GM21447 (cell line): ENCODE results near the gene MCM5.
"Not testable (repeated sequence)": the region's sequence is repeated elsewhere in the genome, so short reads cannot be mapped to it uniquely, and the experiment has no call there.

Experiments used
- ATAC-seq: cut with Tn5 transposase; IDR thresholded peaks from one replicate; pipeline ENCODE4 v1.9.1; 2021; ENCODE audit not compliant: unreplicated experiment

The MCM5 gene

DNA sequence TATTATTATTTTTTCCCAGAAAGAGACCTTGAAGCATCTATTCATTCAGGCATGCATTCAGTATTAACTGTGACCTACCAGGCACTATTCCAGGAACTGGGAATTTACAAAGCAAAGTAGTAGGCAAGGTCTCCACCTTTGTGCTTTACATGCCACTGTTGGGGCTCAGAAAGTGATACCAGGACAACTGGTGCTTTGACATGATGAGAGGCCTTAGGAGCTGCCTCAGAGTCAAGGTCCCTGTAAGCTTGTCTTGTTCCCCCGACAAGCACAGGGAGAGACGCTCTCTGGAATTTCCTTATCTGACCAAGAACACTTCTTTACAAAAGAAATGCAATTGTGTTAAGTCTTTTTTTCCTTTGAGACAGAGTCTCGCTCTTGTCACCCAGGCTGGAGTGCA is 21.3 kb upstream of the MCM5 start:
- no peak for ATAC-seq

DNA sequence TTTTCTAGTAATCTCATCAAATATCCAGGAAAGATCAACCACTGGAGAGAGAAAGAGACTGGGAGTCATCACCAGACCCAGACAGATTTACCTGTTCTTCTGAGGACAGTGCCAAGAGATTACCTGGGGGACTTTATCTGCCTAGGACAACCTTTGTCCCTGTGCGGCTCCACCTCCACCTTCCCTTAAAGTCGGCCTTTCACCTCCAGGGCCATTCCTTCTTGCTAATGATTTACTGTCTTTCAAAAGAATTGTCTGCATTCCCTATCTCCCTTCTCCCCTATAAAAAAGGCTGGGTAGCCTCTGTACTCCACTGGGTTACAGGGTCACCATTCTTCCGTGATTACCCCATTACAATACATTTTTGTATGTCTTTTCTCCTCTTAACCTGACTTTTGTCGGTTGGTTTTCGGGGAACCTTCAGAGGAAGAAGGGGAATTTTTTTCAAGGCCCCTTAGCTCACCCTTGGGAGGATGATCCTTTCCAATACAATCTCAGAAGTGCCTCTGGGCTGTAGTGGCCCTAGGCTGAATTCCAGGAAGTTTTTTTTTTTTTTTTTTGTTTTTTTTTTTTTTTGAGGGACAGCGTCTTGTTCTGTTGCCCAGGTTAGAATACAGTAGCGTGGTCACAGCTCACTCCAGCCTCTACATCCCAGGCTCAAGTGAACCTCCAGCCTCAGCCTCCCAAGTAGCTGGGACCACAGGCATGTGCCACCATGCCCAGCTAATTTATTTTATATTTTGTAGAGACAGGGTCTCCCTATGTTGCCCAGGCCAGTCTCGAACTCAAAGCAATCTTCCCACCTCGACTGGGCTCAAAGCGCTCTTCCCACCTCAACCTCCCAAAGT is 20.6 kb upstream of the MCM5 start:
- no peak for ATAC-seq

DNA sequence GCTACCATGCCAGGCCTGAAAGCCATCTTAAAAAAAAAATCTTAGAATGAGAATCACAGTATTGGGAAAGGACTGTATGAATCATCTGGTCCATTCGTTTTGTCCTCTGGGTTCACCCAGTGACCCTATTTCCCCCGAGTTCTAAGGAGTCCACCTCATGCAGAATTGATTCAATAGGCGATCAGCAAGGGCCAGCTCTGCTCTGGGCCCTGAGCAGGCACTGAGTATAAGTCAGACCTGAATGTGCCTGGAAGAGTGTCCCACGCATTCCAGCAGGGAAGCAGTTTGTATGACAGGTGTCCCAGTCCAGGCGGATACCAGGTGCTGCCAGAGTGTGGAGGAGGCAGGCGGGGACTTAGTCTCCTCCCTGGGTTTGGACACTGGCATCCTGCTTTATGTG is 19.9 kb upstream of the MCM5 start:
- no peak for ATAC-seq

DNA sequence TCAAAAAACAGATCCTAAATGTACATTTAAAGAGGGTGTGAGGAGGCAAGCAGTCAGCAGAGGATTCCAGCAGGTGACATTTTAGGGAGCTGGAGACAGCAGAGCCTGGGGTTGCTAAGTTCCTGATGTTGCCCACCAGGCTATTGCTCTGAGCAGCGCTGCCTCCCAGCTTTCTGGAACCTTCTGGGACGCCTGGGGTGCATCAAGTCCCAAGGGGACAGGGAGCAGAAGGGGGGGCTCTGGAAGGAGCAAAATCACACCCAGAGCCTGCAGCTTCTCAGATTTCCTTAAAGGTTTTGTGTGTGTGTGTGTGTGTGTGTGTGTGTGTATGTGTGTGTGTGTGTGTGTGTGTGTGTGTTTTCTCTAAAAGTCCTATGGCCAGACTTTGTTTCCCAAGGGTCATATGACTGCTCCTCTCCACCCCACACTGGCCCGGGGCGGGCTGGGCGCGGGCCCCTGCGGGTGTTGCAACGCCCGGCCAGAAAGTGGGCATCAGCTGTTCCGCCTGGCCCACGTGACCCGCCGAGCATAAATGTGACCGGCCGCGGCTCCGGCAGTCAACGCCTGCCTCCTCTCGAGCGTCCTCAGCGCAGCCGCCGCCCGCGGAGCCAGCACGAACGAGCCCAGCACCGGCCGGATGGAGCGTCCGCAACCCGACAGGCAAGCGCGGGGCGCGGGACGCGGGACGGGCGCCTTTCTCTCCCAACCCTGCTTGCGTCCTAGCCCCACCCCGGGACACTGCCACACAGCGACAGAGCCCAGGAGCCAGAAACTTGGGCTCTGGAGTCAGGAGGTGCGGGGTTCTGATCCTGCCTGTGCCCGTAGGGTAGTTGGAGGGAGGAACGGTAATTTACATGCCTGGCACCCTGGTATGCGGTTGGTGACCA is 19.2 kb upstream of the MCM5 start, which contains the start of gene HMOX1:
Gene HMOX1, plus strand, starts transcription at position 560 of the 887 bp plus-strand sequence. Its CDS starts 78 bp downstream, at position 638.
- peak; percentile 40 for ATAC-seq

DNA sequence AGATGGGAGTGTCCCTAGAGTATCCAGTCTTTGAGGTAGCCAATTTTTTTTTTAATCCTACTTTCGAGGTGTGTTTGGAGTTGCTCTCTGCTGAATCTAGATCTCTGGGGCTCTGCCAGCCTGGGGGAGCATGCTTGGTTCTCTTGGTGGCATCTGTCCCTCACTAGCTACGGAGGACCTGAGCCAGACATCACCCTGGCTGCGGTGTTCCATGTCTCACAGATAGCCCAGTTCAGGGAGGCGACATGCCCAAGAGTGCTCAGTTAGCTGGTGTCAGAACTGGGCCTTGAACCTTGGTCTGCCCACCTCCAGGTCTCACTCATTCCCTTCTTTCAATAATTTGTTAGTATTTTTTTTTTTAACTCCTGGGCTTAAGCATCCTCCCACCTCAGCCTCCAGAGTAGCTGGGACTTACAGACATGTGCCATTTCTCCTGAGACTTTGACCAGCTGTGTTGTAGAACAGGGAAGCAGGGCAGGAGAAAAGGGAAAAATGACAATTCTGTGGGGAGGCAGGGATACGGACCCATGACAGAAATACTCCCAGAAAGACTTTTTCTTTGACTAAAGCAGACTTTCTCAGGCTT is 18.4 kb upstream of the MCM5 start:
- no peak for ATAC-seq

DNA sequence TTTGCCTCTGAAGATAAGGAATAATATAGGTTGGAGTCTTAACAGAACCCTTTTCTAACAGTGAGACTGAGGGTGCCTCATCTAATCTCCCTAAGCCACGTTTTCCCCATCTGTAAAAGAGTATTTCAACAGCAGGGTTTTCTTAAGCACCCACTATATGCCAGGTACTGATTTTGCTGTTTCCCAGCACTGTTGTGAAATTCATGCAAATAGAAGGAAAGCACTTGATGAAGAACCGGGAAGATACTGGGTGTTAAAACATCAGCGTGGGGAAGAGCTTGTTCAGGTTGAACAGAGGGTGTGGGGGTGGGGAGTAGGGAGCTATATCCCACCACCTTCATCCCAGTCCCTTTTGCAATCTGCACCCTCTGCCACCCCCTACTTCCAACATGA is 16.3 kb upstream of the MCM5 start:
- no peak for ATAC-seq

DNA sequence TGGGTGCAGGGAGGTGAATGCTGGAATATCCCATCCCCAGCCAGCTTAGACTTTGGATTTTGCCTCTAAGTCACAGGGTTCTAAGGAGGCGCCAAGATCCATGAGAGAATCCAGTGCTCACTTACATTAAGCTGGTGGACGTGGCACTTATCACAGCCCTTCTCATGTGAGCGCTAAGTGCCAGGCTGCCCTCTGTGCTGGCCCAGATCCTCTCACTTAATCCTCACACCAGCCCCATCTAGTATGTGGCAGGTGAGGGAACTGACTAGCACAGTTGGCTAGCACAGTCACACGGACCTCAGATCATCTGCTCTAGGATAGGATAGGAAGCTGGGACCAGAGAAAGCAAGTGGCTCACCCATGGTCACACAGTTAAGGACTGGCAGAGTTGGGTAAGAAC is 15.4 kb upstream of the MCM5 start:
- ATAC-seq: no peak

DNA sequence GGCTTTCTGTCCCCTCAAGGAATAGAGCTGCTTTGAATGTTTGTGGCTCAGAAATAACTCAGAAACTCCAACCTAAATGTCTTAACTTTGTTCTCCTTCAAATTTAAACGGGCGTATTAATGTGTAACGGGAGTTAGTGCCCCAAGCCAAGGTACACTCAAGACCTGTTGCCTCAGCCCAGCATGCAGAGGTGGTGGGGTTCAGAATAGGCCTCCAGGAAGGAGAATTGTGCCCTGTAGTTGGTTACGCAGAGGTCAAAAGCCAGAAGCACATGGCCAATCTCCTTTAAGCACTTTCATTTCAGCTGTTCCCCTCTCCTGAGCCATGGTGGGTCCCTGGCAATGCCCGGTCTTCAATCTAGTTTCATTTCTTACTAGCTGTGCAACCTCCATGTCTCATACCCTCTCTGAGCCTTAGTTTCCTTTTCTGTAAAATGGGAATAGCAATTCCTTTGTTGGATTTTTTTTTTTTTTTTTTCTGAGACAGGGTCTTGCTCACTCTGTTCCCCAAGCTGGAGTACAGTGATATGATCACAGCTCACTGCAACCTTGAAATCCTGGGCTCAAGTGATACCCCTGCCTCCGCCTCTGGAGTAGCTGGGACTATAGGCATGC is 14.9 kb upstream of the MCM5 start:
- ATAC-seq: no peak

DNA sequence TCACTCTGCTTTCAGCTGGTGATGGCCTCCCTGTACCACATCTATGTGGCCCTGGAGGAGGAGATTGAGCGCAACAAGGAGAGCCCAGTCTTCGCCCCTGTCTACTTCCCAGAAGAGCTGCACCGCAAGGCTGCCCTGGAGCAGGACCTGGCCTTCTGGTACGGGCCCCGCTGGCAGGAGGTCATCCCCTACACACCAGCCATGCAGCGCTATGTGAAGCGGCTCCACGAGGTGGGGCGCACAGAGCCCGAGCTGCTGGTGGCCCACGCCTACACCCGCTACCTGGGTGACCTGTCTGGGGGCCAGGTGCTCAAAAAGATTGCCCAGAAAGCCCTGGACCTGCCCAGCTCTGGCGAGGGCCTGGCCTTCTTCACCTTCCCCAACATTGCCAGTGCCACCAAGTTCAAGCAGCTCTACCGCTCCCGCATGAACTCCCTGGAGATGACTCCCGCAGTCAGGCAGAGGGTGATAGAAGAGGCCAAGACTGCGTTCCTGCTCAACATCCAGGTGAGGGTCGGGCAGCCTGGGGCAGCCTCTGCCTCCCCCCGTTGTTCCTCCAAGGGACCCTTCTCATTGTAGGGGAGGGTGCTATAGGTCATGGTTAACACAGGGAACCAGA is 13.2 kb upstream of the MCM5 start:
- ATAC-seq: no peak

DNA sequence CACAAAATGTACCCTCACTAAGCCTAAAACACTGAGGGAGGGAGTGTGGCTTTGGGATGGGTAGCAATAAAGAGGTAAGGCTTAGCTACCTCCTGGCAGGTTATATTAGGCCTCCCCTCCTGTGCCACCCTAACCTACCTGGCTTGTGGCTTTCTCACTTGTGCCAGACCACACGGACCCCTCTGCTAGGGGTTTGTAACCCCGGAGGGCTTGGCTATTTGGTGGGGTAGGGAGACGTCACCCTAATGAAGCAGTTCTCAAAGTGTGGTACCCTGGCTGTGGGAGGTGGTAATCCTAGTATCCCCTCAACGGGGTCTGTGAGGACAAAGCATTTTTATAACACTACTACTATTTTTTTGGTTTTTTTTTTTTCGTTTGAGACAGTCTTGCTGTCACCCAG is 9.0 kb upstream of the MCM5 start:
- no peak for ATAC-seq

DNA sequence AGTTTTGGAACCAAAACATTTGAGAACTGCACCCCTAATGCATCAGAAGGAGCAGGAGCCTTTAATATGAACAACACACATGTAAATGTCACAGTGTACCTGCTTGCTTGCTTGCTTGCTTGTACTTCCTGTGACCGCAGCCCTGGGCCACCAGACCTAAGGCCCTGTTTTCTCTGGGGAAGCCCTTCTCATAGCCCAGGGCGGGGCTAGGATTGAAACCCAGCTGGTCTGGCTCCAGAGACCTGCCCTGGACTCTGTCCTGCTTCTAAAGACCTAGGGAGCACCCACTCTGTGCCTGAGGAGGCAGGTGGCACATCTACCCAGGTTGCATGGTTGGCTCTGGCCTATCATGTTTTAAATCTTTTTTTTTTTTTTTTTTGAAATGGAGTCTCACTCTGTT is 7.6 kb upstream of the MCM5 start:
- no peak for ATAC-seq

DNA sequence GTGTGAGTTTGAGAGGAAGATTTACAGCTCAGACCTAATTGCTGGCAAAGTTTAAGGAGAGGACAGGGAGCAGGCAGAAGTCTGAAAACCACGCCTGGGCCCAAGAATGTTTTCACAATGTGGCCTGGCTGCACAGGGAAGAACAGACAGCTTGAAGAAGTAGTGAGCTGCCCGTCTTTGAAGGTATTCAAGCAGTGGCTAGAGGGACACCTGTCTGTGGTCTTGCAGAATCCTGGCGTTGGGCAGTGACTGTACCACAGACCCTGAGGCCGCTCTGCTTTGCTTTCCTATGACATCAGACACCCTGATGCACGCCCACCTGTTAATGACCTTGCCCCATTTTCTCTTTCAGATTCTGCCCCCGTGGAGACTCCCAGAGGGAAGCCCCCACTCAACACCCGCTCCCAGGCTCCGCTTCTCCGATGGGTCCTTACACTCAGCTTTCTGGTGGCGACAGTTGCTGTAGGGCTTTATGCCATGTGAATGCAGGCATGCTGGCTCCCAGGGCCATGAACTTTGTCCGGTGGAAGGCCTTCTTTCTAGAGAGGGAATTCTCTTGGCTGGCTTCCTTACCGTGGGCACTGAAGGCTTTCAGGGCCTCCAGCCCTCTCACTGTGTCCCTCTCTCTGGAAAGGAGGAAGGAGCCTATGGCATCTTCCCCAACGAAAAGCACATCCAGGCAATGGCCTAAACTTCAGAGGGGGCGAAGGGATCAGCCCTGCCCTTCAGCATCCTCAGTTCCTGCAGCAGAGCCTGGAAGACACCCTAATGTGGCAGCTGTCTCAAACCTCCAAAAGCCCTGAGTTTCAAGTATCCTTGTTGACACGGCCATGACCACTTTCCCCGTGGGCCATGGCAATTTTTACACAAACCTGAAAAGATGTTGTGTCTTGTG is 6.6 kb upstream of the MCM5 start:
- no peak for ATAC-seq

DNA sequence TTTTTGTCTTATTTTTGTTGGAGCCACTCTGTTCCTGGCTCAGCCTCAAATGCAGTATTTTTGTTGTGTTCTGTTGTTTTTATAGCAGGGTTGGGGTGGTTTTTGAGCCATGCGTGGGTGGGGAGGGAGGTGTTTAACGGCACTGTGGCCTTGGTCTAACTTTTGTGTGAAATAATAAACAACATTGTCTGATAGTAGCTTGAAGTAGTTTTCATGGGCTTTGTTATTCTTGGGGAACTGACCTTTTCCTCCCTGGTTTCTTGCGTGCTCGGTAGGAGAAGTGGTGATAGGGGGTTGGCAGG is 6.0 kb upstream of the MCM5 start:
- no peak for ATAC-seq

DNA sequence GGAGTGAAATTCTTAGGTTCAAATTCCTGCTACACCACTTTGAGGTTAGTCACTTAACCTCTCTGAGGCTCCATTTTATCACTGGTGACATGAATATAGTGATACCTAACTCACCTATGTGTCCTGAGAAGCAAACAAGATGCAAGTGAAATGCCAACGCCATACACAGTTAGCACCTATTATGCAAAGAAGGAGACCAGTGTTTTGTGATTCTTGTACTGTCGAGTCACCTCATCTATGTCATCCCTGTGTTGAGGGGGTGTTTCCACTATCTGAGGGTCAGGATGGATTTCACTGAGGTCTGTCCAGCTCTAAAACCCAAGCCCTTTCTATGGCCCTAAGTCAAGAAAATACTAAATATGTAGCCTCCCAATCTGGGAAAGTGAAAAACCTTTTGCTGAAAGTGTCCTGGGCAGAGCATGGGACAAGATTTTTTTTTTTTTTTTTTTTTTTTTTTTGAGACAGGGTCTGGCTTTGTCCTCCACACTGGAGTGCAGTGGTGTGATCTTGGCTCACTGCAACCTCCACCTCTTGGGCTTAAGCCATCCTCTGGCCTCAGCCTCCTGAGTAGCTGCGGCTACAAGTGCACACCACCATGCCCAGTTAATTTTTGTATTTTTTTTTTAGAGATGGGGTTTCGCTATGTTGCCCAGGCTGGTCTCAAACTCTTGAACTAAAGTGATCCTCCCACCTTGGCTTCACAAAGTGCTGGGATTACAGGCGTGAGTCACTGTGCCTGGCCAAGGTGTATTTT is 5.0 kb upstream of the MCM5 start:
- no peak for ATAC-seq

DNA sequence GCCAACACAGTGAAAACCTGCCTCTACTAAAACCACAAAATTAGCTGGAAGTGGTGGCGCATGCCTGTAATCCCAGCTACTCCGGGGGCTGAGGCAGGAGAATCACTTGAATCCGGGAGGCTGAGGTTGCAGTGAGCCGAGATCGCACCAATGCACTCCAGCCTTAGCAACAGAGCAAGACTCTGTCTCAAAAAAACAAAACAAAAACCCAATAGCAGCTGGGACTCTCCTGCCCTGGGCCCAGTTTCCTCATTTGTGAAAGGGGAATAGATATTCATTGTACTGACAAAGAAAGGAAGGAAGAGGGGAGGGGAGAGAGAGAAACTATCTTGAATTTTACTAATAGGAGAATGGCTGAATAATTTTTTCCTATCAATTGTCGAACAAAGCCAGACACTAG is 3.3 kb upstream of the MCM5 start:
- ATAC-seq: not testable (repeated sequence)

DNA sequence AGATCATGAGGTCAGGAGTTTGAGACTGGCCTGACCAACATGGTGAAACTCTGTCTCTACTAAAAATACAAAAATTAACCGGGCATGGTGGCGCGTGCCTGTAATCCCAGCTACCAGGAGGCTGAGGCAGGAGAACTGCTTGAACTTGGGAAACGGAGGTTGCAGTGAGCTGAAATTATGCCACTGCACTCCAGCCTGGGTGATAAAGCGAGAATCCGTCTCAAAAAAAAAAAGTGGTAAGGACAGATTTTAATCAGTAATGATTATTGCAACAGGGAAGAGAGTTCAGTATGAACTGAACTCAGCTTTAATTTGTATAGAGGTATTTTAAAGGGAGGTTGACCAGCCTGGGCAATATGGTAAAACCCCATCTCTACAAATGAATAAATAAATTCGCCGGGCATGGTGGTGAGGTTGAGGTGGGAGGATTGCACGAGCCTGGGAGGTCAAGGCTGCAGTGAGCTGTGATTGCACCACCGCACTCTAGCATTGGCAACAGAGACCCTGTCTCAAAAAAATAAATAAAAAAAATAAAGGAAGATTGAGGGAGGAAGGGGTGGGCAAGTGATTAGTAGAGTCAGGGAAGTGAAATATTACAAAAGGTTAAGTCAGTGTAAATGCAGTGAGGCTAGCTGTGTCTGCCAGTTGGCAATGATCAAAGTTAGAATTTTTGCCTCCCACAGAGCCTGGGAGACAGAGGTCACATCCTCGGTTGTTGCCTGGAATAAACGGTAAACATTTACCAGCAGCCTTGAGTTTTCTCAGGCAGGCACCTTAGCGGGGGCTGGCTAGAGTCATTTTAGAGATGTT is 2.6 kb upstream of the MCM5 start:
- no peak for ATAC-seq

DNA sequence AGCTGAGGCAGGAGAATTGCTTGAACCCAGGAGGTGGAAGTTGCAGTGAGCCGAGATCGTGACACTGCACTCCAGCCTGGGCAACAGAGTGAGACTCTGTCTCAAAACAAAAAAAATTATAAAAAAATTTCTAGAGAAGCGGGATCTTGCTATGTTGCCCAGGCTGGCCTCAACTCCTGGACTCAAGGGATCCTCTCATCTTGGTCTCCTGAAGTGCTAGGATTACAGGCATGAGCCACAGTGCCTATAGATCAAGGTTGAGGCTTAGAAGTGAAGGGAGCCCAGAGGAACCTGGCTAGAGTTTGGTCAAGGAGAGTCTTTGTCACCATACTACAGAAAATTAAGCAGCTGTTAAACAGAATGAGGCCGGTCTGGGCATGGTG is 1.4 kb upstream of the MCM5 start:
- ATAC-seq: no peak

DNA sequence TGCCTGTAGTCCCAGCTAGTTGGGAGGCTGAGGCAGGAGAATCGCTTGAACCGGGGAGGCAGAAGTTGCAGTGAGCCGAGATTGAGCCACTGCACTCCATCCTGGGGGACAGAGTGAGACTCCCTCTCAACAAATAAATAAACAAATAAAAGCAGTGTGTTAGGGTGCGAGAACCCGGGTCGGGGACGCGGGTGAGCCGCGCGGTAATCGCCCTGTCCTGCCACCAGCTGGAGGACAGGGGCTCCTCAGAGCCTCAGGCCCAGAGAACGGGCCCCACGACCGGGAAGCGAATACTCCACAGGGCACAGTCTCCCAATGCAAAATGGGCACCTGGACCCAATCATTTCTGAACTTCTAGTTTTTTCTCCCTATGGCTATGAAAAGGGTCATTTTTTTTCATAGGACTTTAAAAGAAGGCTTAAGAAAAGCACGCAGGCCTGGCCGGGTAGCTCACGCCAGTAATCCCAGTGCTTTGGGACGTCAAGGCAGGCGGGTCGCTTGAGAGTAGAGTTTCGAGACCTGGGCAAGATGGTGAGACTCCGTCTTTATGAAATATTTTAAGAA is 744 bp upstream of the MCM5 start:
- ATAC-seq: no peak
